Stomach (tissue), 9 donors: Measurements from ENCODE around the gene PGM5. TPM values are rescaled to one million over a fixed set of nuclear protein-coding genes. Genes with fewer than 3 reads are reported as not detected.

Experiments
- DNase-seq, 2 donors: peaks; one replicate each; pipeline versions ENCODE4 v3.0.0 to v3.0.0-alpha.2; 2013 to 2019
- H3K27ac ChIP-seq, 5 donors: fragments of 200-600 bp in 4 of 5; sonication (generic) in 4 of 5; one replicate each; pipeline ENCODE4 v1.5.1; 2013 to 2019; ENCODE audit warnings: mild to moderate bottlenecking in 1 of 5, moderate library complexity in 1 of 5
- H3K27me3 ChIP-seq, 3 donors: fragments of 200-600 bp; sonication (generic); one replicate each; pipeline ENCODE4 v1.5.1; 2017 to 2019; ENCODE audit warnings: mixed run types in 1 of 3
- H3K36me3 ChIP-seq, 4 donors: fragments of 200-600 bp; sonication (generic); 1 replicate in 3 of 4; 2 replicates in 1 of 4; pipeline ENCODE4 v1.5.1; 2016 to 2019
- H3K4me1 ChIP-seq, 4 donors: fragments of 200-600 bp; sonication (generic); one replicate each; pipeline ENCODE4 v1.5.1; 2016 to 2019
- H3K4me3 ChIP-seq, 4 donors: fragments of 200-600 bp; sonication (generic) in 3 of 4; one replicate each; pipeline ENCODE4 v1.5.1; 2016 to 2019; ENCODE audit warnings: mild to moderate bottlenecking in 1 of 4
- H3K9me3 ChIP-seq, 4 donors: fragments of 200-600 bp; sonication (generic); one replicate each; pipeline ENCODE4 v1.5.1; 2016 to 2019
- EP300 ChIP-seq: sonication (generic); formaldehyde crosslinking; IDR thresholded peaks from one replicate; pipeline ENCODE4 v1.6.1; 2017; ENCODE audit warnings: antibody characterized with exemption
- POLR2A ChIP-seq, 4 donors: fragments of 450-650 bp; IDR thresholded peaks; one replicate each; pipeline ENCODE4 v1.6.1; 2016; ENCODE audit warnings: antibody characterized with exemption in 4 of 4, control low read depth in 2 of 4, mild to moderate bottlenecking in 1 of 4, moderate library complexity in 1 of 4
- POLR2AphosphoS5 ChIP-seq, 3 donors: sonication (generic); formaldehyde crosslinking; IDR thresholded peaks; one replicate each; pipeline ENCODE4 v1.6.1; 2016; ENCODE audit warnings: antibody characterized with exemption in 3 of 3
- WGBS, 5 donors: extraction: QIAGEN DNeasy Blood & Tissue Kit in 3 of 5; methylation state at CpG; one replicate each; pipeline versions ENCODE4 v1.1.5 to v1.1.7; 2013 to 2018; 5-methylcytosine and 5-hydroxymethylcytosine counted together
- intact Hi-C: fragments of 100-400 bp; cut with DNase I; formaldehyde crosslinking; loops from one replicate; pipeline ENCODE4 v1.15.1; 2023; ENCODE audit warnings: low total_unique reads
- polyA plus RNA-seq, 3 donors: library from polyadenylated mRNA; stranded (reverse); fragments of 200-250 nt; gene quantifications; one replicate each; pipeline ENCODE4 v1.2.3, GENCODE V29; 2013
- total RNA-seq, 5 donors: library from RNA; depleted of rRNA; stranded (reverse); fragments of >200 nt; gene quantifications; one replicate each; pipeline versions ENCODE4 v1.1.0 to v1.2.3, GENCODE V29; 2014 to 2016
- TF ChIP-seq, protein P1 (sequence below), 7 experiments: fragments of 450-650 bp in 4 of 7; fragments of 200-600 bp in 3 of 7; sonication (generic) in 3 of 7; IDR thresholded peaks; one replicate each; pipeline ENCODE4 v1.5.1; 2016 to 2019; ENCODE audit warnings: antibody characterized with exemption in 7 of 7, control low read depth in 2 of 7, mild to moderate bottlenecking in 1 of 7
- donor health status: healthy with polysubstance abuse.
- donor health status: Bipolar disorder and iron deficiency.
- donor health status: healthy.

The PGM5 gene
- total and polyA plus RNA-seq, 8 donors: 10.6 to 145 (median 62.2) TPM

GRCh38 chr9:68480807-68481206 lies 124.4 kb downstream of the PGM5 start:
- H3K9me3 ChIP-seq: peaks cover 0 to 5% (median 0%) of the 10 kb centered on the region in 4 donors
- H3K27me3 ChIP-seq: no peaks in the 10 kb centered on the region
- H3K4me3 ChIP-seq: no peak overlapping the region
- H3K4me1 ChIP-seq: peaks cover 0 to 36% (median 16%) of the 10 kb centered on the region in 4 donors
- 41 to 51% (median 50%) methylated on average over 3 of the region's 3 CpGs for WGBS, 5 donors
- intact Hi-C loops: no loop called here
- no peak for DNase-seq
- H3K27ac ChIP-seq: peak overlapping the region in 4 of 5 donors; percentile 11 to 52 (median 46)
- TF ChIP-seq POLR2A (IDR thresholded peaks at IDR 0.05) (no peak), POLR2AphosphoS5 (IDR thresholded peaks at IDR 0.05) (no peak), EP300 (no peak)
- TF ChIP-seq, protein P1, sequence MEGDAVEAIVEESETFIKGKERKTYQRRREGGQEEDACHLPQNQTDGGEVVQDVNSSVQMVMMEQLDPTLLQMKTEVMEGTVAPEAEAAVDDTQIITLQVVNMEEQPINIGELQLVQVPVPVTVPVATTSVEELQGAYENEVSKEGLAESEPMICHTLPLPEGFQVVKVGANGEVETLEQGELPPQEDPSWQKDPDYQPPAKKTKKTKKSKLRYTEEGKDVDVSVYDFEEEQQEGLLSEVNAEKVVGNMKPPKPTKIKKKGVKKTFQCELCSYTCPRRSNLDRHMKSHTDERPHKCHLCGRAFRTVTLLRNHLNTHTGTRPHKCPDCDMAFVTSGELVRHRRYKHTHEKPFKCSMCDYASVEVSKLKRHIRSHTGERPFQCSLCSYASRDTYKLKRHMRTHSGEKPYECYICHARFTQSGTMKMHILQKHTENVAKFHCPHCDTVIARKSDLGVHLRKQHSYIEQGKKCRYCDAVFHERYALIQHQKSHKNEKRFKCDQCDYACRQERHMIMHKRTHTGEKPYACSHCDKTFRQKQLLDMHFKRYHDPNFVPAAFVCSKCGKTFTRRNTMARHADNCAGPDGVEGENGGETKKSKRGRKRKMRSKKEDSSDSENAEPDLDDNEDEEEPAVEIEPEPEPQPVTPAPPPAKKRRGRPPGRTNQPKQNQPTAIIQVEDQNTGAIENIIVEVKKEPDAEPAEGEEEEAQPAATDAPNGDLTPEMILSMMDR (IDR thresholded peaks at IDR 0.05): no peak
- H3K36me3 ChIP-seq: peaks cover 0 to 33% (median 19%) of the 10 kb centered on the region in 4 donors

- Histone ChIP-seq H3K9me3 (peaks cover 0 to 16% (median 5%) of the 10 kb centered on the region in 4 donors), H3K4me3 (no peak overlapping the region), H3K36me3 (peaks cover 6 to 51% (median 25%) of the 10 kb centered on the region in 4 donors), H3K4me1 (peaks cover 0 to 21% (median 7%) of the 10 kb centered on the region in 4 donors), H3K27me3 (no peaks in the 10 kb centered on the region), H3K27ac (peak overlapping the region in 4 of 5 donors; percentile 3 to 58 (median 42))
- WGBS, 5 donors: 21 to 70% (median 53%) methylated on average over 1 of the region's 1 CpG
- DNase-seq: no peak
- intact Hi-C loops: no loop called here
- no peak for TF ChIP-seq POLR2A (IDR thresholded peaks at IDR 0.05)
- TF ChIP-seq, protein P1 (IDR thresholded peaks at IDR 0.05): no peak
- TF ChIP-seq EP300: no peak
- TF ChIP-seq POLR2AphosphoS5 (IDR thresholded peaks at IDR 0.05): no peak
Measured at GRCh38 chr9:68482548-68482947, 126.1 kb downstream of the PGM5 start.

- Histone ChIP-seq H3K36me3 (peaks cover 6 to 50% (median 24%) of the 10 kb centered on the region in 4 donors), H3K9me3 (peaks cover 0 to 16% (median 5%) of the 10 kb centered on the region in 4 donors), H3K27me3 (no peaks in the 10 kb centered on the region), H3K4me1 (peaks cover 0 to 12% (median 8%) of the 10 kb centered on the region in 4 donors), H3K4me3 (no peak overlapping the region), H3K27ac (peak overlapping the region in 1 of 5 donors; percentile 63)
- TF ChIP-seq POLR2AphosphoS5 (IDR thresholded peaks at IDR 0.05): no peak
- TF ChIP-seq EP300: no peak
- TF ChIP-seq, protein P1 (IDR thresholded peaks at IDR 0.05): no peak
- TF ChIP-seq POLR2A (IDR thresholded peaks at IDR 0.05): no peak
- WGBS, 5 donors: 53 to 65% (median 56%) methylated on average over 2 of the region's 2 CpGs
- no peak for DNase-seq
- intact Hi-C loops: no loop called here
Measured at GRCh38 chr9:68488126-68488525, 131.7 kb downstream of the PGM5 start.

DNA sequence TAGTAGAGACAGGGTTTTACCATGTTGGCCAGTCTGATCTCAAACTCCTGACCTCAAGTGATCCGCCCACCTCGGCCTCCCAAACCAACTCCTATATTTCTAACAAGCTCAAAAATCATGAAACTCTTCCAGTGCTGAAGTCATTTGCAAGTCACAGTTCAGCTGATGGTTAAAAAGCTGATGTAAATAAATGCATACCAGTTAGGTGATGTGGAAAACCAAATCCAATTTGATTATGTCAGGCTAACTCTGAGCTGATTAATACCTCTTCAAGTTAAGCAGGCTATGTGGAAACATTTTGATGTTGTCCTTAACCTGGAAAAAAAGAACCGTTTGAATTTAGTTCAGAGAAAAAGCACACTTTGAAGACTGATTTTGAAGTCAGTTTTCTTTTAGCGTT lies 133.2 kb downstream of the PGM5 start:
- Histone ChIP-seq H3K4me3 (no peak overlapping the region), H3K36me3 (peaks cover 4 to 35% (median 15%) of the 10 kb centered on the region in 4 donors), H3K27ac (peak overlapping the region in 2 of 5 donors; percentile 6 to 63), H3K4me1 (peaks cover 0 to 27% (median 18%) of the 10 kb centered on the region in 4 donors), H3K27me3 (no peaks in the 10 kb centered on the region), H3K9me3 (peaks cover 0 to 16% (median 5%) of the 10 kb centered on the region in 4 donors)
- DNase-seq: no peak
- WGBS, 5 donors: 75 to 86% (median 85%) methylated on average over 4 of the region's 4 CpGs
- intact Hi-C loops: loop anchor here (10.0 kb wide), 1 partner anchor 45 kb away; no protein-coding TSS in a partner anchor
- TF ChIP-seq POLR2A (IDR thresholded peaks at IDR 0.05): no peak
- no peak for TF ChIP-seq POLR2AphosphoS5 (IDR thresholded peaks at IDR 0.05)
- TF ChIP-seq EP300: no peak
- TF ChIP-seq, protein P1 (IDR thresholded peaks at IDR 0.05): no peak
